ENCODE data around the gene CNTN1. TPM values are rescaled to one million over a fixed set of nuclear protein-coding genes. Genes with fewer than 3 reads are reported as not detected.

Gene CNTN1
- total RNA-seq, 4 donors from 2014 or later: 44.2 to 65.6 (median 57.6) TPM

DNA sequence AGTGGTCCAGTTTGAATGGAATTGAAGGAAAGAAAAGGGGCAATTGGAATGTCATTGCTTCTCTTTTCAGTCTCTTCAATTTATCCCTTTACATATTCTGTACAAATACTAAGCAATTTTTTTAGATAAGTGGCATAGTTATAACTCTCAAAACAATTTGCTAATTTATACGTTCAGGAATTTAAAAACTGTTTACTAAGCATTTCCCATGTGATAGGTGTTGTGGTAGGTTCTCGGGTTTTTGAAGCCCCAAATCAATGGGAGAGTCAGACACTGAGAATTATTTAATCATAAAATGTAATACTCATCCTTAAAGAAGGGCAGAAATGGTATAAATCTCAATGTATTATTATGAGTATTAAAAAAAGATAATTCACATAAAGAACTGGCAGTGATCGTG is 197.1 kb downstream of the CNTN1 start:
- no peak overlapping the region for H3K27ac ChIP-seq (replicated peaks in 1 of 4)
- WGBS: 85% methylated on average over 3 of the region's 3 CpGs
- no peaks in the 10 kb centered on the region for H3K4me1 ChIP-seq
- intact Hi-C loops (cut with DNase I): no loop called here
- H3K36me3 ChIP-seq: no peaks in the 10 kb centered on the region
- no peaks in the 10 kb centered on the region for H3K9me3 ChIP-seq
- H3K27me3 ChIP-seq: no peaks in the 10 kb centered on the region
- no peak overlapping the region for H3K4me3 ChIP-seq
- no peak for DNase-seq (ENCODE audit: extremely low spot score)
- TF ChIP-seq POLR2A (IDR thresholded peaks at IDR 0.05; ENCODE audit: low read depth): no peak
- TF ChIP-seq, protein P1, sequence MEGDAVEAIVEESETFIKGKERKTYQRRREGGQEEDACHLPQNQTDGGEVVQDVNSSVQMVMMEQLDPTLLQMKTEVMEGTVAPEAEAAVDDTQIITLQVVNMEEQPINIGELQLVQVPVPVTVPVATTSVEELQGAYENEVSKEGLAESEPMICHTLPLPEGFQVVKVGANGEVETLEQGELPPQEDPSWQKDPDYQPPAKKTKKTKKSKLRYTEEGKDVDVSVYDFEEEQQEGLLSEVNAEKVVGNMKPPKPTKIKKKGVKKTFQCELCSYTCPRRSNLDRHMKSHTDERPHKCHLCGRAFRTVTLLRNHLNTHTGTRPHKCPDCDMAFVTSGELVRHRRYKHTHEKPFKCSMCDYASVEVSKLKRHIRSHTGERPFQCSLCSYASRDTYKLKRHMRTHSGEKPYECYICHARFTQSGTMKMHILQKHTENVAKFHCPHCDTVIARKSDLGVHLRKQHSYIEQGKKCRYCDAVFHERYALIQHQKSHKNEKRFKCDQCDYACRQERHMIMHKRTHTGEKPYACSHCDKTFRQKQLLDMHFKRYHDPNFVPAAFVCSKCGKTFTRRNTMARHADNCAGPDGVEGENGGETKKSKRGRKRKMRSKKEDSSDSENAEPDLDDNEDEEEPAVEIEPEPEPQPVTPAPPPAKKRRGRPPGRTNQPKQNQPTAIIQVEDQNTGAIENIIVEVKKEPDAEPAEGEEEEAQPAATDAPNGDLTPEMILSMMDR (IDR thresholded peaks at IDR 0.05): no peak
- no peak for TF ChIP-seq EP300 (IDR thresholded peaks at IDR 0.05)
- no peak for TF ChIP-seq POLR2AphosphoS5 (IDR thresholded peaks at IDR 0.05)

- 69% methylated on average over 4 of the region's 4 CpGs for WGBS
- TF ChIP-seq EP300 (IDR thresholded peaks at IDR 0.05) (no peak), POLR2A (IDR thresholded peaks at IDR 0.05; ENCODE audit: low read depth) (no peak), POLR2AphosphoS5 (IDR thresholded peaks at IDR 0.05) (no peak)
- TF ChIP-seq, protein P1 (IDR thresholded peaks at IDR 0.05): no peak
- no peak overlapping the region for H3K27ac ChIP-seq (replicated peaks in 1 of 4)
- H3K4me1 ChIP-seq: no peaks in the 10 kb centered on the region
- no peaks in the 10 kb centered on the region for H3K9me3 ChIP-seq
- H3K36me3 ChIP-seq: no peaks in the 10 kb centered on the region
- no peak for DNase-seq (ENCODE audit: extremely low spot score)
- no peaks in the 10 kb centered on the region for H3K27me3 ChIP-seq
- H3K4me3 ChIP-seq: no peak overlapping the region
- intact Hi-C loops (cut with DNase I): no loop called here
Observed at GRCh38 chr12:40892528-40892927, 200.3 kb downstream of the CNTN1 start.

DNA sequence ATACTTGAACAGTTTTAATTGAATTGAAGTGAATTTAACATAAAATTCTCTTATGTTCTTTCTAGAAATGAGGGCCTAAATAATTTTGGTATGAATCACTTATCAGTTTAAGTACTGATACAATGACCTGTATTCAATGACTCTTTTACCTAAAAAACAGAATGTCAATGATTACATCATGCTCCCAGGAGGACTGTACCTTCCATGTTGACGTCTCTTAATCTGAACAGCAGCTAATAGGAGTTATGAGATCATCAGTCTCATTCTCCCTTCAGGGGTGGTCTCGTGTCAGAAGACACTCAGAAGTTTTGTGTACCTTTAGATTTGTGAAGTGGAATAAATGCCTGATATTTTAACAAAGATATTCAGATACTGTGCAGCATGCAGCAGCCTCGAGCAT is 206.3 kb downstream of the CNTN1 start:
- Histone ChIP-seq H3K4me3 (no peak overlapping the region), H3K4me1 (peaks cover 0 to 10% (median 6%) of the 10 kb centered on the region in 4 donors), H3K27me3 (no peaks in the 10 kb centered on the region), H3K27ac (replicated peaks in 1 of 4) (no peak overlapping the region), H3K9me3 (no peaks in the 10 kb centered on the region), H3K36me3 (no peaks in the 10 kb centered on the region)
- TF ChIP-seq POLR2A (IDR thresholded peaks at IDR 0.05; ENCODE audit: low read depth): no peak
- TF ChIP-seq, protein P1 (IDR thresholded peaks at IDR 0.05): no peak
- TF ChIP-seq POLR2AphosphoS5 (IDR thresholded peaks at IDR 0.05): no peak
- TF ChIP-seq EP300 (IDR thresholded peaks at IDR 0.05): no peak
- intact Hi-C loops (cut with DNase I): no loop called here
- WGBS: 92% methylated on average over 3 of the region's 3 CpGs
- DNase-seq (ENCODE audit: extremely low spot score): no peak

- intact Hi-C loops (cut with DNase I): no loop called here
- Histone ChIP-seq H3K27me3 (no peaks in the 10 kb centered on the region), H3K27ac (replicated peaks in 1 of 4) (no peak overlapping the region), H3K4me3 (no peak overlapping the region), H3K9me3 (no peaks in the 10 kb centered on the region), H3K4me1 (peaks cover 0 to 10% (median 6%) of the 10 kb centered on the region in 4 donors), H3K36me3 (no peaks in the 10 kb centered on the region)
- no peak for DNase-seq (ENCODE audit: extremely low spot score)
- TF ChIP-seq, protein P1 (IDR thresholded peaks at IDR 0.05): no peak
- no peak for TF ChIP-seq POLR2AphosphoS5 (IDR thresholded peaks at IDR 0.05)
- no peak for TF ChIP-seq EP300 (IDR thresholded peaks at IDR 0.05)
- no peak for TF ChIP-seq POLR2A (IDR thresholded peaks at IDR 0.05; ENCODE audit: low read depth)
- WGBS: 36% methylated on average over 1 of the region's 1 CpG
Observed at GRCh38 chr12:40903040-40903439, 210.8 kb downstream of the CNTN1 start.

DNA sequence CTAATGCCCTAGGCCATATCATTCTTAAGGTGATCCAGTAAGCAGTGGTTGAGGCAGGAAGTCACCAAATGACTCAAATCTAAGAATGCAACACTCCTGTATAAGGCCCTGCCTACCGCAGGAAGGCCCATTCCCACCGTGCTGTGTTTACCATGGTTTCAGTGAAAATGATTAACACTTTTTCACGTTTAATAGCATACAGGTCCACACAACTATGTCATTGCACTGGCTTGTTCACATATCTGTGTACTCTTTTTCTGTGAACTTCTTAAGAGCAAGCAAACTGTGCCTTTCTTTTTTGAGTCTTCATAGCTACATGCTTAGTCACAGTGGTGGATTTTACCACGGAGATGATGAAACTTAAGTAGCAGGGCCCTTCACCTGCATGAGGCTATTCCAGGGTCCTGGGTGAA is 214.9 kb downstream of the CNTN1 start:
- no peak for DNase-seq (ENCODE audit: extremely low spot score)
- Histone ChIP-seq H3K27me3 (no peaks in the 10 kb centered on the region), H3K27ac (replicated peaks in 1 of 4) (no peak overlapping the region), H3K9me3 (no peaks in the 10 kb centered on the region), H3K4me1 (peaks cover 0 to 6% (median 3%) of the 10 kb centered on the region in 4 donors), H3K36me3 (no peaks in the 10 kb centered on the region), H3K4me3 (no peak overlapping the region)
- intact Hi-C loops (cut with DNase I): no loop called here
- TF ChIP-seq POLR2A (IDR thresholded peaks at IDR 0.05; ENCODE audit: low read depth): no peak
- TF ChIP-seq, protein P1 (IDR thresholded peaks at IDR 0.05): no peak
- TF ChIP-seq EP300 (IDR thresholded peaks at IDR 0.05): no peak
- TF ChIP-seq POLR2AphosphoS5 (IDR thresholded peaks at IDR 0.05): no peak
- 82% methylated on average over 4 of the region's 4 CpGs for WGBS
